PC-3 (cell line): Measurements from ENCODE around the gene LFNG. TPM values are rescaled to one million over a fixed set of nuclear protein-coding genes. Genes with fewer than 3 reads are reported as not detected.

Experiments used
- ATAC-seq: fragments of 200-7000 bp; cut with Tn5 transposase; 2 replicates; pipeline ENCODE4 v1.9.1; 2020; ENCODE audit warnings: mild to moderate bottlenecking, moderate library complexity
- BruUV-seq: library from RNA; stranded (reverse); fragments of 400-500 nt; replicated peaks from 2 replicates; lab custom pipeline; 2021; lab: Mats Ljungman, UMichigan
- CTCF ChIA-PET: fragments of 300-600 bp; sonication (Branson Sonifier 250); formaldehyde crosslinking; loops from one replicate; lab custom pipeline; 2022; ENCODE audit warnings: antibody characterized with exemption; lab: Charles Lee
- POLR2A ChIA-PET: fragments of 300-600 bp; sonication (Branson Sonifier 250); formaldehyde crosslinking; loops from one replicate; lab custom pipeline; 2022; ENCODE audit warnings: antibody characterized with exemption; ENCODE audit not compliant: unreplicated experiment; lab: Charles Lee
- DNase-seq: peaks from one replicate; pipeline ENCODE4 v3.0.0-alpha.2; 2015
- H2AFZ ChIP-seq: fragments of 300-600 bp; sonication (generic); 2 replicates; pipeline ENCODE4 v1.6.0; 2016; ENCODE audit warnings: antibody characterized with exemption, low read length
- H3F3A ChIP-seq: fragments of 300-600 bp; sonication (generic); one replicate; pipeline ENCODE4 v1.6.0; 2017; ENCODE audit warnings: antibody characterized with exemption, low read length, control low read depth, mild to moderate bottlenecking; ENCODE audit not compliant: unreplicated experiment
- H3K27ac ChIP-seq: fragments of 300-600 bp; sonication (generic); 2 replicates; pipeline ENCODE4 v1.5.1; 2016; ENCODE audit warnings: mild to moderate bottlenecking, low read length
- H3K27me3 ChIP-seq: fragments of 300-600 bp; sonication (generic); 2 replicates; pipeline ENCODE4 v1.6.1; 2016; ENCODE audit warnings: low read length, mixed read lengths
- H3K36me3 ChIP-seq: fragments of 300-600 bp; sonication (generic); 2 replicates; pipeline ENCODE4 v1.6.1; 2016; ENCODE audit warnings: low read depth, mixed run types, low read length, mixed read lengths
- H3K4me1 ChIP-seq: fragments of 300-600 bp; sonication (generic); 2 replicates; pipeline ENCODE4 v1.5.1; 2016; ENCODE audit warnings: low read length; ENCODE audit not compliant: insufficient read depth
- H3K4me2 ChIP-seq: fragments of 300-600 bp; sonication (generic); 2 replicates; pipeline ENCODE4 v1.6.0; 2016; ENCODE audit warnings: low read length
- H3K4me3 ChIP-seq: fragments of 300-600 bp; sonication (generic); 2 replicates; pipeline ENCODE4 v1.5.1; 2016; ENCODE audit warnings: mild to moderate bottlenecking, low read length, mixed read lengths
- H3K79me2 ChIP-seq: fragments of 300-600 bp; sonication (generic); 2 replicates; pipeline ENCODE4 v1.6.1; 2017; ENCODE audit warnings: low read length, mixed read lengths
- H3K9ac ChIP-seq: fragments of 300-600 bp; sonication (generic); 2 replicates; pipeline ENCODE4 v1.6.0; 2016; ENCODE audit warnings: mild to moderate bottlenecking, low read length
- H3K9me2 ChIP-seq: fragments of 300-600 bp; sonication (generic); replicated peaks from 2 replicates; pipeline ENCODE4 v1.6.1; 2016; ENCODE audit warnings: mixed run types, low read length, mixed read lengths
- H3K9me3 ChIP-seq: fragments of 300-600 bp; sonication (generic); 2 replicates; pipeline ENCODE4 v1.6.1; 2016; ENCODE audit warnings: low read length, mixed read lengths
- H4K20me1 ChIP-seq: fragments of 300-600 bp; sonication (generic); 2 replicates; pipeline ENCODE4 v1.6.1; 2016; ENCODE audit warnings: low read length, mixed read lengths
- CTCF ChIP-seq: fragments of 300-600 bp; sonication (generic); conservative IDR thresholded peaks from 2 replicates; pipeline ENCODE4 v1.5.1; 2017; ENCODE audit warnings: antibody characterized with exemption, low read depth, mild to moderate bottlenecking, low read length
- EZH2 ChIP-seq: fragments of 300-600 bp; sonication (generic); IDR thresholded peaks from one replicate; pipeline ENCODE4 v1.6.1; 2017; ENCODE audit warnings: antibody characterized with exemption, mild to moderate bottlenecking, low read length; ENCODE audit not compliant: unreplicated experiment
- EZH2phosphoT487 ChIP-seq: fragments of 300-600 bp; sonication (generic); IDR thresholded peaks from 2 replicates; pipeline ENCODE4 v1.6.1; 2018; ENCODE audit warnings: mild to moderate bottlenecking, antibody characterized with exemption, low read length, borderline replicate concordance
- intact Hi-C: fragments of 100-400 bp; cut with micrococcal nuclease; formaldehyde crosslinking; loops from 2 replicates; pipeline ENCODE4 v1.9.0; 2023
- total RNA-seq: library from RNA; depleted of rRNA; stranded (reverse); fragments of >200 nt; gene quantifications from 2 replicates; pipeline ENCODE4 v1.2.3, GENCODE V29; 2014

Gene LFNG
- total RNA-seq, 1 experiment from 2014 or later = 7.7 TPM

- H3K79me2 ChIP-seq = no peaks in the 10 kb centered on the region
- H2AFZ ChIP-seq = no peak overlapping the region
- no peak overlapping the region for H3K9ac ChIP-seq
- DNase-seq (no peak), ATAC-seq (no peak)
- no peaks in the 10 kb centered on the region for H3K36me3 ChIP-seq
- intact Hi-C loops = no loop called here
- no peaks in the 10 kb centered on the region for H3K9me2 ChIP-seq
- ChIA-PET POLR2A (no interaction called here), CTCF (no interaction called here)
- no peaks in the 10 kb centered on the region for H3K27me3 ChIP-seq
- no peak overlapping the region for H3K4me3 ChIP-seq
- H3K9me3 ChIP-seq = no peaks in the 10 kb centered on the region
- no peaks in the 10 kb centered on the region for H3K4me1 ChIP-seq
- no peaks in the 10 kb centered on the region for H3F3A ChIP-seq
- H4K20me1 ChIP-seq = no peaks in the 10 kb centered on the region
- no peak overlapping the region for H3K27ac ChIP-seq
- TF ChIP-seq EZH2phosphoT487 (no peak), CTCF (no peak), EZH2 (no peak)
- H3K4me2 ChIP-seq = no peak overlapping the region
- no TSS peak for BruUV-seq
Observed at GRCh38 chr7:2504889-2505375, 14.6 kb upstream of the LFNG start.

GRCh38 chr7:2505401-2505800 lies 14.2 kb upstream of the LFNG start:
- no peaks in the 10 kb centered on the region for H3K27me3 ChIP-seq
- ATAC-seq (no peak), DNase-seq (no peak)
- H3F3A ChIP-seq = no peaks in the 10 kb centered on the region
- intact Hi-C loops = no loop called here
- no peaks in the 10 kb centered on the region for H3K9me2 ChIP-seq
- H3K27ac ChIP-seq = no peak overlapping the region
- no peak overlapping the region for H2AFZ ChIP-seq
- no peak for TF ChIP-seq EZH2
- TF ChIP-seq EZH2phosphoT487 = no peak
- TF ChIP-seq CTCF = no peak
- H3K4me1 ChIP-seq = no peaks in the 10 kb centered on the region
- H3K9me3 ChIP-seq = no peaks in the 10 kb centered on the region
- CTCF ChIA-PET = no interaction called here
- POLR2A ChIA-PET = no interaction called here
- no peaks in the 10 kb centered on the region for H3K36me3 ChIP-seq
- no peaks in the 10 kb centered on the region for H4K20me1 ChIP-seq
- H3K4me2 ChIP-seq = no peak overlapping the region
- no peak overlapping the region for H3K9ac ChIP-seq
- no peaks in the 10 kb centered on the region for H3K79me2 ChIP-seq
- no peak overlapping the region for H3K4me3 ChIP-seq
- no TSS peak for BruUV-seq

- no peak overlapping the region for H3K27ac ChIP-seq
- peaks cover 13% of the 10 kb centered on the region for H3K4me1 ChIP-seq
- no peaks in the 10 kb centered on the region for H3K9me3 ChIP-seq
- H3K9me2 ChIP-seq = no peaks in the 10 kb centered on the region
- no peak overlapping the region for H3K9ac ChIP-seq
- no TSS peak for BruUV-seq
- H2AFZ ChIP-seq = no peak overlapping the region
- CTCF ChIA-PET = no interaction called here
- H4K20me1 ChIP-seq = no peaks in the 10 kb centered on the region
- DNase-seq = no peak
- POLR2A ChIA-PET = no interaction called here
- no peaks in the 10 kb centered on the region for H3K36me3 ChIP-seq
- TF ChIP-seq EZH2 (no peak), EZH2phosphoT487 (no peak), CTCF (no peak)
- no peak overlapping the region for H3K4me3 ChIP-seq
- ATAC-seq = no peak
- intact Hi-C loops = no loop called here
- H3K4me2 ChIP-seq = no peak overlapping the region
- H3F3A ChIP-seq = no peaks in the 10 kb centered on the region
- H3K27me3 ChIP-seq = no peaks in the 10 kb centered on the region
- no peaks in the 10 kb centered on the region for H3K79me2 ChIP-seq
Observed at GRCh38 chr7:2507208-2507916, 12.2 kb upstream of the LFNG start.
